Pancreas (tissue), 10 donors: ENCODE measurements around the gene CATSPERD. TPM values are rescaled to one million over a fixed set of nuclear protein-coding genes. Genes with fewer than 3 reads are reported as not detected.

Source experiments
- ATAC-seq, 4 donors: fragments of 200-7000 bp; cut with Tn5 transposase; one replicate each; pipeline versions ENCODE4 v1.8.0 to v1.9.1; 2020; ENCODE audit warnings: mild to moderate bottlenecking in 4 of 4, moderate library complexity in 4 of 4
- DNase-seq, 6 donors: peaks; one replicate each; pipeline ENCODE4 v3.0.0-alpha.2; 2020
- FAIRE-seq: peaks from 2 replicates; lab custom pipeline; 2012; peaks lifted over from hg19 to GRCh38; lab: Jason Lieb, UNC
- H3K27ac ChIP-seq, 4 donors: fragments of 200-600 bp; sonication (generic); 1 replicate in 3 of 4; 2 replicates in 1 of 4; pipeline versions ENCODE4 v1.5.0 to v1.8.0; 2020
- H3K27me3 ChIP-seq, 4 donors: fragments of 200-600 bp; one replicate each; pipeline ENCODE4 v1.8.0; 2021
- H3K36me3 ChIP-seq, 3 donors: fragments of 200-600 bp; sonication (generic) in 1 of 3; one replicate each; pipeline versions ENCODE4 v1.5.0 to v1.8.0; 2020 to 2021
- H3K4me1 ChIP-seq, 3 donors: fragments of 200-600 bp; one replicate each; pipeline ENCODE4 v1.8.0; 2021
- H3K4me3 ChIP-seq, 4 donors: fragments of 200-600 bp; sonication (generic) in 2 of 4; one replicate each; pipeline versions ENCODE4 v1.5.0 to v1.8.0; 2020 to 2021
- H3K9me3 ChIP-seq, 4 donors: fragments of 200-600 bp; one replicate each; pipeline ENCODE4 v1.8.0; 2021
- CTCF ChIP-seq, 4 donors: fragments of 200-600 bp; sonication (generic) in 3 of 4; IDR thresholded peaks; one replicate each; pipeline versions ENCODE4 v1.5.0 to v1.8.0; 2021; ENCODE audit warnings: antibody characterized with exemption in 4 of 4
- WGBS, 2 donors: extraction: QIAGEN DNeasy Blood & Tissue Kit; methylation state at CpG; one replicate each; pipeline ENCODE4 v1.1.7; 2013; 5-methylcytosine and 5-hydroxymethylcytosine counted together
- intact Hi-C, 3 donors: fragments of 100-400 bp; cut with DNase I; formaldehyde crosslinking; loops; one replicate each; pipeline versions ENCODE4 v1.11.1 to v1.14.2; 2022
- polyA plus RNA-seq, 2 donors: library from polyadenylated mRNA; stranded (reverse); fragments of 200-250 nt; gene quantifications; one replicate each; pipeline ENCODE4 v1.2.3, GENCODE V29; 2013
- total RNA-seq, 6 donors: library from RNA; stranded (reverse); fragmentation: NEBNext Ultra II Directional in 4 of 6; extraction: Animal tissue kit (Norgen Biotek cat#: 25700) in 4 of 6; gene quantifications; one replicate each; pipeline versions ENCODE4 v1.2.1 to v1.2.4, GENCODE V29; 2021 to 2023
- donor health status: healthy with polysubstance abuse.
- donor health status: DM: no; HTN: no; CAD: no; lungs with moderate emphysema.
- donor health status: DM: no; HTN: no; CAD: no.
- donor health status: control.
- donor health status: control.
- donor health status: Bipolar disorder and iron deficiency.
- donor health status: DM: yes; HTN: yes; CAD: no.
- donor health status: DM: no; HTN: no; CAD: no.
- donor health status: DM: no; HTN: no; CAD: no.
- donor health status: DM: yes; HTN: yes; CAD: no.

The CATSPERD gene
- total RNA-seq = not detected
- not detected for polyA plus RNA-seq

- H3K4me1 ChIP-seq = peaks cover 0 to 14% (median 10%) of the 10 kb centered on the region in 3 donors
- DNase-seq = peak; percentile 98 to 100 (median 98)
- TF ChIP-seq CTCF (IDR thresholded peaks at IDR 0.05) = peak; percentile 82 to 90 (median 88)
- H3K27ac ChIP-seq = peak within 1 kb of the TSS; percentile 88 to 95 (median 90)
- H3K4me3 ChIP-seq = peak within 1 kb of the TSS; percentile 83 to 99 (median 93)
- FAIRE-seq = peak; percentile 66
- no peaks in the 10 kb centered on the region for H3K9me3 ChIP-seq
- 0% methylated on average over 85 to 90 of the region's 90 CpGs for WGBS, 2 donors
- peak; percentile 93 to 98 (median 96) for ATAC-seq
- H3K27me3 ChIP-seq = no peaks in the 10 kb centered on the region
- intact Hi-C loops = no loop called here
- no peaks in the 10 kb centered on the region for H3K36me3 ChIP-seq
Measured at GRCh38 chr19:5719961-5720790, at the start of gene CATSPERD, which contains the start of gene LONP1. Gene CATSPERD (plus strand): TSS chr19:5720637. CDS start chr19:5720738, 101 bp downstream. Gene LONP1 (minus strand): TSS chr19:5720146. CDS start chr19:5720132, 14 bp downstream.

GRCh38 chr19:5671600-5671999 is 48.8 kb upstream of the CATSPERD start:
- Histone ChIP-seq H3K9me3 (no peaks in the 10 kb centered on the region), H3K4me3 (no peak overlapping the region), H3K27ac (no peak overlapping the region), H3K36me3 (peaks cover 2 to 26% (median 9%) of the 10 kb centered on the region in 3 donors), H3K27me3 (no peaks in the 10 kb centered on the region), H3K4me1 (no peaks in the 10 kb centered on the region)
- DNase-seq (peak in 1 of 6 donors; percentile 23), ATAC-seq (no peak), FAIRE-seq (no peak)
- intact Hi-C loops = no loop called here
- 95 to 97% methylated on average over 7 of the region's 7 CpGs for WGBS, 2 donors
- no peak for TF ChIP-seq CTCF (IDR thresholded peaks at IDR 0.05)

- intact Hi-C loops = no loop called here
- Histone ChIP-seq H3K27ac (no peak overlapping the region), H3K27me3 (no peaks in the 10 kb centered on the region), H3K4me1 (no peaks in the 10 kb centered on the region), H3K9me3 (no peaks in the 10 kb centered on the region), H3K36me3 (peaks cover 2 to 15% (median 9%) of the 10 kb centered on the region in 3 donors), H3K4me3 (no peak overlapping the region)
- ATAC-seq = no peak
- DNase-seq = peak in 1 of 6 donors; percentile 20
- no peak for TF ChIP-seq CTCF (IDR thresholded peaks at IDR 0.05)
- 89 to 93% methylated on average over 13 of the region's 13 CpGs for WGBS, 2 donors
- FAIRE-seq = no peak
Measured at GRCh38 chr19:5672708-5673459, 47.6 kb upstream of the CATSPERD start.

- Histone ChIP-seq H3K4me3 (no peak overlapping the region), H3K36me3 (peaks cover 2 to 12% (median 7%) of the 10 kb centered on the region in 3 donors), H3K9me3 (no peaks in the 10 kb centered on the region), H3K4me1 (no peaks in the 10 kb centered on the region), H3K27me3 (no peaks in the 10 kb centered on the region), H3K27ac (no peak overlapping the region)
- intact Hi-C loops = no loop called here
- WGBS, 2 donors = 96 to 100% methylated on average over 1 of the region's 1 CpG
- DNase-seq = no peak
- no peak for TF ChIP-seq CTCF (IDR thresholded peaks at IDR 0.05)
- no peak for FAIRE-seq
- ATAC-seq = no peak
Measured at GRCh38 chr19:5673752-5674151, 46.7 kb upstream of the CATSPERD start.
